ENCODE data around the gene PBX3.
A peak's percentile ranks its signal among the peaks of the same experiment; 100 is the strongest.

Gene PBX3

GRCh38 chr9:125841444-125841843 lies 94.3 kb downstream of the PBX3 start:
- H3K79me2 ChIP-seq (ENCODE audit: control insufficient read depth, low read length): peaks cover 28% of the 10 kb centered on the region
- no peaks in the 10 kb centered on the region for H3K9me3 ChIP-seq (ENCODE audit: control insufficient read depth, insufficient read depth, low read length)
- peak overlapping the region; percentile 14; the same call in 1 of the 2 replicates for H3K4me2 ChIP-seq (ENCODE audit: low read length)
- no peaks in the 10 kb centered on the region for H3F3A ChIP-seq (ENCODE audit: control insufficient read depth, insufficient read depth)
- no peaks in the 10 kb centered on the region for H3K9me2 ChIP-seq (replicated peaks; ENCODE audit: control insufficient read depth, low read length)
- H3K4me3 ChIP-seq (ENCODE audit: low read length): no peak overlapping the region
- H4K20me1 ChIP-seq (ENCODE audit: control insufficient read depth, insufficient read depth, low read depth, low read length): no peaks in the 10 kb centered on the region
- TF ChIP-seq CTCF (IDR thresholded peaks at IDR 0.05; ENCODE audit: low read depth, low read length, poor library complexity, severe bottlenecking) (no peak), EZH2phosphoT487 (IDR thresholded peaks at IDR 0.05; ENCODE audit: borderline replicate concordance, low read length) (no peak)
- H3K27me3 ChIP-seq (ENCODE audit: control insufficient read depth, low read length): no peaks in the 10 kb centered on the region
- no peaks in the 10 kb centered on the region for H3K36me3 ChIP-seq (ENCODE audit: control insufficient read depth, low read length)
- no peak overlapping the region for H3K27ac ChIP-seq (ENCODE audit: low read depth, low read length)
- H3K4me1 ChIP-seq (ENCODE audit: control insufficient read depth, low read length): peaks cover 26% of the 10 kb centered on the region

GRCh38 chr9:125842242-125842641 lies 95.1 kb downstream of the PBX3 start:
- Histone ChIP-seq H3K36me3 (ENCODE audit: control insufficient read depth, low read length) (no peaks in the 10 kb centered on the region), H3K9me2 (replicated peaks; ENCODE audit: control insufficient read depth, low read length) (no peaks in the 10 kb centered on the region), H3K4me2 (ENCODE audit: low read length) (no peak overlapping the region), H3K79me2 (ENCODE audit: control insufficient read depth, low read length) (peaks cover 28% of the 10 kb centered on the region), H4K20me1 (ENCODE audit: control insufficient read depth, insufficient read depth, low read depth, low read length) (no peaks in the 10 kb centered on the region), H3K27ac (ENCODE audit: low read depth, low read length) (no peak overlapping the region), H3K4me3 (ENCODE audit: low read length) (no peak overlapping the region), H3K27me3 (ENCODE audit: control insufficient read depth, low read length) (no peaks in the 10 kb centered on the region), H3K9me3 (ENCODE audit: control insufficient read depth, insufficient read depth, low read length) (no peaks in the 10 kb centered on the region), H3K4me1 (ENCODE audit: control insufficient read depth, low read length) (peaks cover 26% of the 10 kb centered on the region), H3F3A (ENCODE audit: control insufficient read depth, insufficient read depth) (no peaks in the 10 kb centered on the region)
- TF ChIP-seq EZH2phosphoT487 (IDR thresholded peaks at IDR 0.05; ENCODE audit: borderline replicate concordance, low read length) (no peak), CTCF (IDR thresholded peaks at IDR 0.05; ENCODE audit: low read depth, low read length, poor library complexity, severe bottlenecking) (no peak)

GRCh38 chr9:125843646-125844045 lies 96.5 kb downstream of the PBX3 start:
- Histone ChIP-seq H3K4me2 (ENCODE audit: low read length) (no peak overlapping the region), H3K27ac (ENCODE audit: low read depth, low read length) (no peak overlapping the region), H3K9me3 (ENCODE audit: control insufficient read depth, insufficient read depth, low read length) (no peaks in the 10 kb centered on the region), H3F3A (ENCODE audit: control insufficient read depth, insufficient read depth) (no peaks in the 10 kb centered on the region), H3K4me3 (ENCODE audit: low read length) (no peak overlapping the region), H3K9me2 (replicated peaks; ENCODE audit: control insufficient read depth, low read length) (no peaks in the 10 kb centered on the region), H4K20me1 (ENCODE audit: control insufficient read depth, insufficient read depth, low read depth, low read length) (no peaks in the 10 kb centered on the region), H3K79me2 (ENCODE audit: control insufficient read depth, low read length) (peaks cover 34% of the 10 kb centered on the region), H3K27me3 (ENCODE audit: control insufficient read depth, low read length) (no peaks in the 10 kb centered on the region), H3K4me1 (ENCODE audit: control insufficient read depth, low read length) (peaks cover 27% of the 10 kb centered on the region), H3K36me3 (ENCODE audit: control insufficient read depth, low read length) (no peaks in the 10 kb centered on the region)
- TF ChIP-seq CTCF (IDR thresholded peaks at IDR 0.05; ENCODE audit: low read depth, low read length, poor library complexity, severe bottlenecking): no peak
- TF ChIP-seq EZH2phosphoT487 (IDR thresholded peaks at IDR 0.05; ENCODE audit: borderline replicate concordance, low read length): no peak

GRCh38 chr9:125844611-125845010 lies 97.4 kb downstream of the PBX3 start:
- Histone ChIP-seq H3K79me2 (ENCODE audit: control insufficient read depth, low read length) (peaks cover 31% of the 10 kb centered on the region), H3K4me3 (ENCODE audit: low read length) (no peak overlapping the region), H3K9me3 (ENCODE audit: control insufficient read depth, insufficient read depth, low read length) (no peaks in the 10 kb centered on the region), H3K4me1 (ENCODE audit: control insufficient read depth, low read length) (peaks cover 18% of the 10 kb centered on the region), H3F3A (ENCODE audit: control insufficient read depth, insufficient read depth) (no peaks in the 10 kb centered on the region), H3K27me3 (ENCODE audit: control insufficient read depth, low read length) (no peaks in the 10 kb centered on the region), H3K36me3 (ENCODE audit: control insufficient read depth, low read length) (no peaks in the 10 kb centered on the region), H4K20me1 (ENCODE audit: control insufficient read depth, insufficient read depth, low read depth, low read length) (no peaks in the 10 kb centered on the region), H3K4me2 (ENCODE audit: low read length) (no peak overlapping the region), H3K27ac (ENCODE audit: low read depth, low read length) (no peak overlapping the region), H3K9me2 (replicated peaks; ENCODE audit: control insufficient read depth, low read length) (no peaks in the 10 kb centered on the region)
- no peak for TF ChIP-seq EZH2phosphoT487 (IDR thresholded peaks at IDR 0.05; ENCODE audit: borderline replicate concordance, low read length)
